Caco-2 (cell line): Measurements from ENCODE around the gene SPATA31C1. TPM values are rescaled to one million over a fixed set of nuclear protein-coding genes. Genes with fewer than 3 reads are reported as not detected.
A peak's percentile ranks its signal among the peaks of the same experiment; 100 is the strongest.
"Not testable (repeated sequence)": the region's sequence is repeated elsewhere in the genome, so short reads cannot be mapped to it uniquely, and the experiment has no call there.

Experiments used
- Bru-seq: library from RNA; stranded (reverse); fragments of 400-500 nt; gene quantifications from one replicate; lab custom pipeline; 2021; lab: Mats Ljungman, UMichigan
- BruChase-seq, 2 experiments: library from RNA; stranded (reverse); fragments of 400-500 nt; gene quantifications; one replicate each; lab custom pipeline; 2021; lab: Mats Ljungman, UMichigan
- BruUV-seq: library from RNA; stranded (reverse); fragments of 400-500 nt; replicated peaks from 2 replicates; lab custom pipeline; 2021; lab: Mats Ljungman, UMichigan
- CTCF ChIA-PET: fragments of 300-600 bp; sonication (Branson Sonifier 250); formaldehyde crosslinking; loops from one replicate; lab custom pipeline; 2022; ENCODE audit warnings: antibody characterized with exemption; lab: Charles Lee
- POLR2A ChIA-PET: fragments of 300-600 bp; sonication (Branson Sonifier 250); formaldehyde crosslinking; loops from one replicate; lab custom pipeline; 2022; ENCODE audit warnings: antibody characterized with exemption; lab: Charles Lee
- DNase-seq, 2 experiments: peaks; one replicate each; pipeline versions ENCODE4 v3.0.0 to v3.0.0-alpha.2; 2020 to 2022
- H3K27me3 ChIP-seq: replicated peaks from 2 replicates; pipeline ENCODE4 v1.6.0; 2011; ENCODE audit warnings: low read length; ENCODE audit not compliant: control insufficient read depth, insufficient read depth
- H3K36me3 ChIP-seq: 2 replicates; pipeline ENCODE4 v1.5.1; 2011; ENCODE audit warnings: low read length; ENCODE audit not compliant: control insufficient read depth, insufficient read depth
- H3K4me1 ChIP-seq: fragments of 250-450 bp; sonication (Bioruptor Pico); 2 replicates; pipeline ENCODE4 v1.5.1; 2020; ENCODE audit warnings: mild to moderate bottlenecking
- H3K4me3 ChIP-seq: 2 replicates; pipeline ENCODE4 v1.5.1; 2011; ENCODE audit warnings: low read depth, mild to moderate bottlenecking, control low read depth, low read length
- H3K9me3 ChIP-seq: fragments of 250-450 bp; sonication (Bioruptor Pico); 2 replicates; pipeline ENCODE4 v1.5.1; 2020; ENCODE audit warnings: mild to moderate bottlenecking, moderate library complexity
- H3K27ac Mint-ChIP-seq: one replicate; pipeline ENCODE4 v1.8.0; 2022; ENCODE audit warnings: mixed read lengths; ENCODE audit not compliant: unreplicated experiment
- H3K27me3 Mint-ChIP-seq: one replicate; pipeline ENCODE4 v1.8.0; 2022; ENCODE audit warnings: mixed read lengths; ENCODE audit not compliant: insufficient read depth, unreplicated experiment
- H3K36me3 Mint-ChIP-seq: one replicate; pipeline ENCODE4 v1.8.0; 2022; ENCODE audit warnings: mild to moderate bottlenecking, mixed read lengths; ENCODE audit not compliant: insufficient read depth, unreplicated experiment
- H3K4me1 Mint-ChIP-seq: one replicate; pipeline ENCODE4 v1.8.0; 2022; ENCODE audit warnings: low read depth, mixed read lengths; ENCODE audit not compliant: unreplicated experiment
- H3K4me3 Mint-ChIP-seq: one replicate; pipeline ENCODE4 v1.8.0; 2022; ENCODE audit warnings: mild to moderate bottlenecking, moderate library complexity, mixed read lengths; ENCODE audit not compliant: unreplicated experiment
- H3K9me3 Mint-ChIP-seq: one replicate; pipeline ENCODE4 v1.8.0; 2022; ENCODE audit warnings: mixed read lengths; ENCODE audit not compliant: unreplicated experiment
- CTCF ChIP-seq, 2 experiments: fragments of 200-600 bp in 1 of 2; IDR thresholded peaks; 1 replicate in 1 of 2; 2 replicates in 1 of 2; pipeline versions ENCODE4 v1.5.1 to v1.8.0; 2011 to 2022; ENCODE audit warnings: antibody characterized with exemption in 1 of 2, control low read depth in 1 of 2, inconsistent platforms in 1 of 2, low read depth in 1 of 2, low read length in 1 of 2, mild to moderate bottlenecking in 1 of 2, moderate library complexity in 1 of 2; ENCODE audit not compliant: insufficient read depth in 1 of 2, severe bottlenecking in 1 of 2, unreplicated experiment in 1 of 2
- intact Hi-C: fragments of 100-400 bp; cut with micrococcal nuclease; formaldehyde crosslinking; loops from one replicate; pipeline ENCODE4 v1.10.0; 2022; ENCODE audit not compliant: unreplicated experiment
- long read RNA-seq: library from polyadenylated mRNA; stranded (forward); transcript quantifications from one replicate; pipeline ENCODE4 v2.0.0, GENCODE V29; 2022
- total RNA-seq: library from RNA; stranded (reverse); gene quantifications from 2 replicates; pipeline ENCODE4 v1.2.3, GENCODE V29; 2022

SPATA31C1 gene
- total RNA-seq (not detected in 2 replicates), Bru-seq, nascent RNA (not detected), BruChase-seq, experiment 1, labeled RNA remaining after a 2-hour chase (percentile 8 among the genes with signal in this experiment), BruChase-seq, experiment 2, labeled RNA remaining after a 6-hour chase (not detected)
- long read RNA-seq: 0 reads

DNA sequence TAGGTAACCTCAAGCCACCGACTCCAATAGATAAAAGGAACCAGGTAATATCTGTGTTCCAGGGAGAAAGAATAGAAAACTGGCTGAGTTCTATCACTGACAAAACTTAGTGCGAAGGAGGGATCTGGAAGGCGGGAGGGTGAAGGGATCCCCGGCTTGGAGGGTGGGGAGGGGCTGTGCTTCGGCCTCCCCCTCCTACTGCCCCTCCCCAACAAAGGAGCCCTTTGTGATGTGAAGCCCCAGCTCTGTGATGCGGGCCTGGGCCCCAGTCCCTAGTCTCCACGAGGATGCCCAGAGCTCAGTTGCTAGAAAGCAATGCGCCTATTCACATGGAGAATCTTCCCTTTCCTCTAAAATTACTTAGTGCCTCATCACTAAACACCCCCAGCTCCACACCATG, at the start of gene SPATA31C1:
SPATA31C1 (plus strand) TSS at position 301 of the 400 bp plus-strand sequence.
- CTCF ChIA-PET, H3K4me3 ChIP-seq, H3K9me3 ChIP-seq, H3K36me3 ChIP-seq, BruUV-seq, H3K4me1 Mint-ChIP-seq, H3K4me1 ChIP-seq, H3K27ac Mint-ChIP-seq, H3K9me3 Mint-ChIP-seq, H3K27me3 Mint-ChIP-seq, H3K4me3 Mint-ChIP-seq, POLR2A ChIA-PET, intact Hi-C loops, H3K36me3 Mint-ChIP-seq, DNase-seq, H3K27me3 ChIP-seq: not testable (repeated sequence)

- Mint-ChIP-seq H3K9me3 (peaks cover 12% of the 10 kb centered on the region), H3K27ac (no peak overlapping the region), H3K4me1 (peaks cover 7% of the 10 kb centered on the region), H3K27me3 (no peaks in the 10 kb centered on the region), H3K36me3 (no peaks in the 10 kb centered on the region), H3K4me3 (no peak overlapping the region)
- H3K9me3 ChIP-seq: no peaks in the 10 kb centered on the region
- no peaks in the 10 kb centered on the region for H3K27me3 ChIP-seq
- intact Hi-C loops: no loop called here
- peaks cover 16% of the 10 kb centered on the region for H3K4me1 ChIP-seq
- no peak for DNase-seq
- no peaks in the 10 kb centered on the region for H3K36me3 ChIP-seq
- TF ChIP-seq CTCF (IDR thresholded peaks at IDR 0.05; ENCODE audit: insufficient read depth in 1 of 2, low read depth in 1 of 2, low read length in 1 of 2, severe bottlenecking in 1 of 2, unreplicated experiment in 1 of 2): no peak
- CTCF ChIA-PET: no interaction called here
- POLR2A ChIA-PET: no interaction called here
- no peak overlapping the region for H3K4me3 ChIP-seq
- no TSS peak for BruUV-seq
Measured at GRCh38 chr9:87868175-87868574, 49.6 kb upstream of the SPATA31C1 start.

DNA sequence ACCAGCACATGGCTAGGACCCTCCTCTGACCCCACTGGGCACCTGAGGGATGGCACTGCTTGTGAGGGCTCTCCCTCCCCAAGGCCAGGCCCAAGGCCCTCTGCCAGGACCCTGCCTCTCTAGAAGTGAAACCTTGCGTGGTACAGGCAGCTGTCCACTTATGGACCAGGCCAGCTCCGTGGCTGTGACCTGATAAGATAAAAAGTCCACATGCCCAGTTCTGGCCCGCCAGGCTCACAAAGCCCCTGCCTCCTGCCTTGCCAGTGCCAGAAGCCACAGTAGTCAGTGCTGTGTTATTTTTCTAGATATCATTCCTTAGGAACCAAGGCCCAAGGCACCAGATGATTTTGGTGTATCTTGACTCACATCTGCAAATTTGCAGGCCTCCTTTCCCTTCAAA, 49.1 kb upstream of the SPATA31C1 start:
- BruUV-seq: no TSS peak

More for the DNA sequence above, 49.1 kb upstream of the SPATA31C1 start:
- ChIA-PET POLR2A (no interaction called here), CTCF (no interaction called here)
- Histone ChIP-seq H3K4me1 (peaks cover 21% of the 10 kb centered on the region), H3K9me3 (no peaks in the 10 kb centered on the region), H3K36me3 (no peaks in the 10 kb centered on the region), H3K27me3 (no peaks in the 10 kb centered on the region), H3K4me3 (no peak overlapping the region)
- H3K4me3 Mint-ChIP-seq: no peak overlapping the region
- intact Hi-C loops: no loop called here
- peaks cover 12% of the 10 kb centered on the region for H3K9me3 Mint-ChIP-seq
- H3K36me3 Mint-ChIP-seq: no peaks in the 10 kb centered on the region
- peaks cover 9% of the 10 kb centered on the region for H3K4me1 Mint-ChIP-seq
- H3K27ac Mint-ChIP-seq: no peak overlapping the region
- H3K27me3 Mint-ChIP-seq: no peaks in the 10 kb centered on the region
- no peak for DNase-seq
- TF ChIP-seq CTCF (IDR thresholded peaks at IDR 0.05; ENCODE audit: insufficient read depth in 1 of 2, low read depth in 1 of 2, low read length in 1 of 2, severe bottlenecking in 1 of 2, unreplicated experiment in 1 of 2): no peak
